GM18951 (cell line): ENCODE data around the gene NTM.

Experiments used
- POLR2A ChIP-seq: IDR thresholded peaks from 4 replicates; pipeline ENCODE4 v1.6.1; 2011; ENCODE audit warnings: mild to moderate bottlenecking; ENCODE audit not compliant: insufficient read length, insufficient read depth; ENCODE audit errors: extremely low read depth
- in situ Hi-C: fragments of 300-500 bp; cut with MboI; formaldehyde crosslinking; loops from one replicate; pipeline ENCODE4 v1.12.0; 2022; ENCODE audit warnings: low sequenced_read_pairs, mixed read lengths, inconsistent platforms; ENCODE audit not compliant: unreplicated experiment

The NTM gene

DNA sequence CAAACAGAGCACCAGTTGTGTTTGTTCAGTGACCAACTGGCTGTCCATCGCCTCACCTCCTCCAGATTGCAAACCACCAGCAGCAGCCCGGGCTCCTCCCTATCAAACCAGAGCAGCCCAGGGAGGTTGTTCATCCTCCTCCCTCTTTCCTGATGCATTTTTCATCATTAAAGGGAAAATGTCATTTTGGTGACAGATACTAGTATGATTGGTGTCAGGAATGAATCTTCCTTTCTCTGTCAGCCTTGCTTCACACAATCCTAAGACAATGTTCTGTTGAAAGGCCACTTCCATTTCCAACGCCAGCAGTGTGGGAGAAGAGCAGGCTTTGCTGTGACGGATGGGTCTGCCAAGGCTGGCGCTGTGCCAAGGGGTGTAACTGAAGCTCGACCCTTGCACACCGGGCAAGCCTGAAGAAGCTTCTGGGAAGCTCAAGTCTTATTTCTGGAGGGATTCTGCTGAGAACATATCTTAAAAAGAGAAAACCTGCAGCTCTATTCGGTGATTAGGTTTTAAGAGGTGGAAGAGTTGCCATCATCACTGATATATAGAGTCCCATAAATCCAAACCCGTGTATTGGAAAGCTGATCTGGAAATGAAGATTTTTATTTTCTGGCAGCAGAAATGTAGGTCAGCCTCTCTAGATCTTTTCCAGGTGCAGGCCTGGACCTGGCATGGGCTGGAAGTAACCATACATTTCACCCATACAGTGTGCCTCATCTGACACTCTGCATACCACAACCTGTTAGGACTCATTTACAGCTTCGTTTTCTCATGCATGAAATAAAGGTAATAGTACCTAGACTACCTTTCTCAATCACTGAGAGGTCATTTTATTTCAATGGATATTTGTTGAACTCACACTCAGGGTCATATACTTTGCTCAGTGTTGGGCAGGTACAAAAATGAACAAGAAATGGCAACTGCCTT is 524.5 kb downstream of the NTM start:
- in situ Hi-C loops, result no loop called here
- TF ChIP-seq POLR2A, result no peak

DNA sequence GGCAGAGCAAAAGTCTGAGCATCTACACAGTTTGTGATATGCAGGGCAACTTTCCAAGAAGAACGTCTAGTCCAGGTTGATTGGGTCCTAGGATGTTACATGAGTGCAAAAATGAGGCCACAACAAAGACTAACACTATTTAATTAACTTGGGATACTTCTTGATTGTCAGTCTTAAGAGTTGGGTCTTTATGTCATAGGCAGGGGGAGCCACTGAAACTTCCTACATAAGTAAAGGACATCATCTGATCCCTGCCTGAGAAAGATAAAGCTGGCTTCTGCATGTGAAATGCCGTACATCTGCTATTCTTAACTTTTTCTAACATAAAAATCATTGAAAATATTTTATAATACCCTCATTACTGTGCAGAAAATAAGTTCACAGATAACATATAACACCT is 525.5 kb downstream of the NTM start:
- TF ChIP-seq POLR2A, result no peak
- in situ Hi-C loops, result no loop called here

DNA sequence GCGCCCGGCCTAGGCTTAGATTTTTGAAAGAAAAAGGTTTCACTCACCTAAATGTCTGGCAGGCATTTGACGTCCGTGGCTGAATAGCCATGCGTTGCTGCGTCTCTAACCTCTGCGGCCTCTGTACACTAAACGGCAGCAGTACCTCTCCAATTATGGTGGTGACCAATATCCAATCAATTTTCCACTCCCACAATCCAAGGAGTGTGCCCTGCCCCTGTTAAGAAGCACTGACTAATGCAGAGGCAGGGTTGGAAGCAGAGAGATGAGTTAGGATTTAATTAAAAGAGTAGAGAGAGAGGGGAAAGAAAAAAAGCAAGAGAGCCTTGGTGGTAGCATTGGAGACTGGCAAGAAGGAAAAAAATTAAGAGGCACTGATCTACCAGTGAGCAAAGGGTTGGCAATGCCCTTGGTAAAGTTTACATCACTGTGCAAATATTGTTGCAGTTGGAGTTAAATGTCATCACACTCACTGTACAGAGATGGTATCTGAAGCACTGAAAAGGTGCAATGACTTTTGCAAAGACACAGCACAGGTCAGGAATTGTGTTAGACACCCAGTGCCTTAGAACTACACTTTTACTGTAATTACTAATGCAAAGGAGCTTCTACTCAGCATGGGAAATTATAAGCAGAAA is 526.7 kb downstream of the NTM start:
- no peak for TF ChIP-seq POLR2A
- in situ Hi-C loops, result no loop called here

DNA sequence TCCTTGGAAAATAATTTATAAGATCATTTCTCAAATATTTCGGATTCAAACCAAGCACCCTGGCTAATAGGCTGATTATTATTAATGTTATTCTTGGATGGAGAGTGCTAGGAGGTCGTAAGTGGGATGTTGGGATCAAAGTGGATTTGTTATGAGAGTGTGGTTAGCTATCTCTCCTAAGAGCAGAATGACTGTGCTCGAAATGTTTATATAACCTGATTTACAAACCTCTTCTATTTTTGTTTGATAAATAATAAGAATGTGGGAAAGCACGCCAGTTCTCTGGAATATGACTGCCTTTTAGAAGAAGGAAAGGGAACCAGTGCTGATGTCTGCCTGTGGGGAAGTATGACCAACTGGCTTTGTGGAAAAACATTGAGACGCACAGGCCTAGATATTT is 527.5 kb downstream of the NTM start:
- in situ Hi-C loops, result no loop called here

DNA sequence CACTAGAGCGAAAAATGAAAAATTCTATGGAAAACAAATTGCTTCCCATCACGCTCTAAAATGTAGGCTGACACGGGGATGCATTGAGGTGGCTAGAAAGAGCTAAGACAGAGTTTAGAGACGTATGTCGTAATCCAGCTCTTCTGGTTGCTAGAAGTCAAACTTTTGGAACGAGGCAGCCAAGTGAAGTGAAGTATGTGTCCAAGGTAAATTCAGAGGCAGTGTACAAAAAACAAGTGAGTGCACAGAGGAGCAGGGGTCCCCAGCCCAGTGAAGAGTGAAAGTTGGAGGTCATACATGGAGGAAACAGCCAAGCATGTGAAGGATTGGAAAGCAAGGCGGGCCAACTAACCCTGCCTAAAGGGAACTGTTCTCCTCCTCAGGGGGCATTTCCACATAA is 528.5 kb downstream of the NTM start:
- TF ChIP-seq POLR2A, result no peak
- in situ Hi-C loops, result no loop called here

More for the DNA sequence above, 527.5 kb downstream of the NTM start:
- TF ChIP-seq POLR2A, result no peak

DNA sequence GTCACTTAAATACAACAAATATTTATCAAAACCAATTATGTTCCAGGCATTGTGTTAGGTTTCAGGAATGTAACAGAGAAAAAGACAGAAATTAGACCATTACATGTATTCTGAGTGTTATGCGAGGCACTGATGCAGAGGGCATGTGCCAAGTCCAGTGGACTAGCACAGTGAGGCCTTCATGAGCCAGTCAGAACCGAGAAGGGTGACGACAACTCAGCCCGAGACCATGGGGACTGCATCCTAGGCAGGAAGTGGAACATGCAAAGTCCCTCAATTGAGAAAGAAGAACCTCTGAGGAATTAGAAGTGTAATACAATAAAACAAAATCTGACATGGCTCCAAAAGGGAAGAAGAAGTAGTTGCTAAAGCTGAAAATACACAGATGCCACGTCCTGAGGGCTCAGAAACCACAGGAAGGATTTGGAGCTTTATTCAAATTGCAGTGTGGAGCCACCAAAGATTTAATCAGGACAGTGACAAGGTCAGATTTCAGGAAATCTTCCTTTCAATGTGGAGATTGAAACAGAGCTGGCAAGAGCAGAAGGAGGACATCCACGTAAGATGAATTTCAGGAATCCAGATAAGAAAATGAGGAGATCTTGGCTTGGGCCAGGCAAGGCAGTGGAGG is 529.6 kb downstream of the NTM start:
- in situ Hi-C loops, result no loop called here
- no peak for TF ChIP-seq POLR2A

DNA sequence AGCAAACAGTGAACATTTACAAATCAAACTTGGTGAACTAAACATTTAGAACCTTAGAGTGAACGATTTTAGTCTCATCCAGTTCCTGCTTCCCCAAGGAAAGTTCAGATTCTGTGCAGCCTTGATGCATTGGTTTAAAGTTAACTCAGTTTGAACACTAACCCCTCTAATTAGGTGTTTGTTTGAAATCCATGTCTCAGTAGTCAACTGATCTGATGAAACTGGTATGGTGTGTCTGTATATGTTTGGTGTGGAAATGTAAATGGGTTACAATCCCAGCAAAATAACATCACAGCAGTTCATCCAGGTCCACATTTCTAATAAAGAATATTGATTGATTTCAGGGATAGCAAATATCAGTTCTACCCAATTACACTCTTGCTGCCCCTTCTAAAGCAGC is 532.0 kb downstream of the NTM start:
- in situ Hi-C loops, result no loop called here
- no peak for TF ChIP-seq POLR2A

DNA sequence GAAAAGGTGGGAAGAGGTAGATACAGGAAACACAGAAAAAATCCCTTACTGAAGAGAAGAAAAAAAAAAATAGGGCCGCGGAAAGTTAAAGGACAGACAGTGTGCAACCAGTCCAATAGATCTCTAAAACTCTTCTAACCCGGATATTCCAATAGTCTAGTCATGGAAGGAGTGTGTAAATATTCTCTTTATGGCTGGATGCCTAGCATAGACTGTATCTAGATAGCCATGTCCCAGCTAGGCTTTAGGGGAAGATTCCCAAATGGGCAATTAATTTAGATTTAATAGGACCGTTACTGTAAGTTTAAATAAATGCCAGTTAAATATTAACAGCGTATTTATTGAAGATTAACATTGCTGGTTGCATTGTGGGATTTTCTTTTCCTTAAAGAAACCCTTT is 532.7 kb downstream of the NTM start:
- in situ Hi-C loops, result no loop called here
- TF ChIP-seq POLR2A, result no peak

DNA sequence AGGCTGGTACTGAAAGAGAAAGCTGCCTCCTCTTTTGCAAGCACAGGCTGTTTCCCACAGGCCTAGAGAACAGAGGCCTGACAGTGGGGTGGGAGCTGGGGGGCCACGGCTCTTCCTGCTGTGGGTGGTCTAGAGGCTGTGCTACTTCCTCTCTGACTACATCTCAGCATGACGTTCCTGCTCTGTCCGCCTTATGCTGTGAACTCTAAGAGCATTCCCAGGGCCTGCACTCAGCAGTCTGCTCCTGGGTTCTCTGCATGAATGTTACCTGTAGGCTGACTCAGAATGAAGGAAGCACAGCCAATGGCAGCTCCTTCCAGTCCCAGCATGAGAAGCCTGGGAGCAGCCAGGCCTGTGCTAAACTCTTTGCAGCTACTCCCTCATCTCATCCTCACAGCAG is 534.3 kb downstream of the NTM start:
- TF ChIP-seq POLR2A, result no peak
- in situ Hi-C loops, result no loop called here

DNA sequence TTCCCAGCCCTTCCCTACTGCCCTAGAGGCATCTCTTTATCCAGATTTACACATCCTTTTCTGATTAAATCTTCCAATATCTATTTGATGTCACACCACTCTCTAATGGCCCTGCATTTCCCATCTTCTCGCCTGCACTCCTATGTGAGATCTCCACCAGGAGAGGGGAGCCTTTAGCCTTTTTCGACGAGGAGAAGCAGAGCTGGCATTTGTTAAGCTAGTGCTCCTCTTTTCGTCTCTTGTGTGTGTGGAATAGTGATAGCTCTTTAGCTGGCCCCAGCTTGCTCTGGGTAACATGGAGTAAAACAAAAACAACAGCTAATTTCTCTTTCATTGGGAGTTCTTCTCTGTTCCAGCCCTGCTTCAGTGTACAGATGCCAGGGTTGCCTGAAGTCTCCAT is 536.5 kb downstream of the NTM start:
- in situ Hi-C loops, result no loop called here
- no peak for TF ChIP-seq POLR2A

DNA sequence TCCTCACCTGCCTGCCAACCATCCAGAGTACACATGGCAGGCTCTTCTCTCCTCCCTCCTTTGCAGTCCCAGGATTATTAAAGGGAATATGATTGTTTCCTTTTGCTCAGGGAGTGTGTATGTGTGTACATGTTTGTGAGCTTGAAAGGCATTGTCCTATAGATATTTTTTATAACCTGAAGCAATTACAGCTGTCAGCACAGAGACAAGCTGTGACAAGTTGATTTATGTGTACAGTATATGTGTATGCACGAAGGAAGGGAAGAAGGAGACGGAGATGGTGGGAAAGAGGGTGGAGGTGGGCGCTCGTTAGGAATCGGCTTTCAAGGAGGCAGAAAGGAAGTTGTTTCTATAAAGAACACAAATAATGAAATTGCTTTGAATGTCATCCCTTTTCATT is 537.0 kb downstream of the NTM start:
- in situ Hi-C loops, result no loop called here
- no peak for TF ChIP-seq POLR2A

DNA sequence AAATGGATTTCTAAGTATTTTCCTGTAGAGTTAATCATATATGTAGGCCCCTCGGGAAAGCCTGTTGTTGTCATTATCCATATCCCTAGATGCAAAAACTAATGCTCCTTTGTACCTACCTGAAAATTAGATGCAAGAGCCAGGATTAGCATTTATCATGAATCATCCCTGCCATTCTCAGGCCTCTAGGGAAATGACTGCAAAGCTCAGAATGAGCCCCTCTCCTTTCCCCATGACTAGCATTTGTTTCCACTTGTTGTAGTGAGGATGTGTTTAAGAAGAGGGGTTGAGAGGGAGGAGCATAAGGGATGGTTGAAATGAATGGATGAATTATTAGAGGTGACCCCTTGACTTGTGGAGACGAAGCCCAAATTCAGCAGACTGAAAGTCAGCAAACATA is 537.9 kb downstream of the NTM start:
- no peak for TF ChIP-seq POLR2A
- in situ Hi-C loops, result no loop called here

DNA sequence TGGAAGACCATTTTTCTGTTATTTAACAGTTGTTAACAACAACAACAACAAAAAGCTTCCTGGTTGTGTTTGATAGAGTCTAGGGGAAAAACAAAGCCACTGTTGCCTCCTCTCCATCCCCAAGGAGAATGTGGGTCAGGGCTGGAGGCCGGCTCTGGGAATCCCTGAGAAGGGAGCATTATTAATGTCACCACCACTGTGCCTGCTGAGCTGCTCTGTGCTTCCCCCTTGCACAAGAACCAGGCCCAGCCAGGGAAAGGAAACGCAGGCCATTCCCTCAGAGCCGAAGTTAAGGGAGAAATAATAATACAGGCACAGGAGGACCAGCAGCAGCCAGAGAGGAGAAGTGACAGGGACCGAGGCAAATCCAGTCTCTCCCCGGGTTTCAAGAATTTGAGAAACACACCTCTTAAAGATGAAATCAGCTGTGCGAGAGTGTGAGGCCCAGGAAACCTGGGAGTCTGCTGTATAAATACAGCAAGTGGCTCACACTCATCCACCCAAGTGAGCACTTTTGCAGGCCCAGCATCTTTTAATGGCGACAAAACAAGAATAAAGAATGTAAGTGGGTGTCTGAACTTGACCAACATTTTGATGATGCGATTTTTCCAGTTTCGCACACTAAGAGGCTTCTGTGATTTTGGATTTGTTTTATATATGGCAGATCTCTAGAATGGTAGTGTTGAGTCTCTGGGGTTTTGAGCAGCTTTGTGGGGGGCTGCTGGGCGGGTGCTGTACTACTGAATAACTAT is 539.2 kb downstream of the NTM start:
- TF ChIP-seq POLR2A, result no peak
- in situ Hi-C loops, result no loop called here

DNA sequence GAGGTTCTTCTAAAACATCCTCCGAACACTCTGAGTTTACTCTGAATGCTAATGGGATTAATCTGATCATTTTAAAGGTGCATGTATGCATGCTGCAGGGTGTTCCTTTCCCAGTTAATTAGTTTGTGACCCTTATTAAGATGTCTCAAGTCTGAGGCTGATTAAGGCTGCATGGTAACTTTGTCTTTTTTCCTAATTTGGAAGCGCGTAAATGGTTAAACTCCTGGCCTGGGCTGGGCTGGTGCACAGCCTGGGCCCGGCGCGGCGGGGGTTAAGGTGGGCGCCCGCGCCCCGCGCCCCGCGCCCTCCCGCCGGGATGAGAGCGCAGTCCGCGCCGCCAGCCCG is 539.7 kb downstream of the NTM start:
- TF ChIP-seq POLR2A, result no peak

More for the DNA sequence above, 539.7 kb downstream of the NTM start:
- in situ Hi-C loops, result no loop called here
